Gastroesophageal sphincter (tissue), 4 donors: ENCODE results near the gene GJA3. TPM values are rescaled to one million over a fixed set of nuclear protein-coding genes. Genes with fewer than 3 reads are reported as not detected.

Source experiments
- ATAC-seq: fragments of 150-250 bp; one replicate; pipeline ENCODE4 v1.9.1; 2016; ENCODE audit warnings: mild to moderate bottlenecking, moderate library complexity
- H3K27ac ChIP-seq, 4 donors: fragments of 200-600 bp; sonication (generic) in 3 of 4; 1 replicate in 3 of 4; 2 replicates in 1 of 4; pipeline ENCODE4 v1.5.1; 2016 to 2019
- H3K27me3 ChIP-seq: fragments of 200-600 bp; sonication (generic); one replicate; pipeline ENCODE4 v1.5.1; 2019
- H3K36me3 ChIP-seq, 2 donors: fragments of 200-600 bp; sonication (generic); one replicate each; pipeline ENCODE4 v1.5.1; 2019; ENCODE audit warnings: control low read depth in 1 of 2
- H3K4me1 ChIP-seq, 3 donors: fragments of 200-600 bp; sonication (generic); 1 replicate in 2 of 3; 2 replicates in 1 of 3; pipeline ENCODE4 v1.5.1; 2016 to 2019; ENCODE audit warnings: control low read depth in 2 of 3
- H3K4me3 ChIP-seq, 2 donors: fragments of 200-600 bp; sonication (generic); one replicate each; pipeline ENCODE4 v1.5.1; 2019; ENCODE audit warnings: mild to moderate bottlenecking in 1 of 2, moderate library complexity in 1 of 2
- H3K9me3 ChIP-seq, 3 donors: fragments of 200-600 bp; sonication (generic); one replicate each; pipeline ENCODE4 v1.5.1; 2017 to 2019; ENCODE audit warnings: control low read depth in 2 of 3
- CTCF ChIP-seq, 4 experiments: fragments of 200-600 bp in 2 of 4; fragments of 450-650 bp in 2 of 4; sonication (generic) in 1 of 4; IDR thresholded peaks; one replicate each; pipeline ENCODE4 v1.5.1; 2017 to 2019; ENCODE audit warnings: antibody characterized with exemption in 4 of 4, mild to moderate bottlenecking in 2 of 4, moderate library complexity in 2 of 4
- EP300 ChIP-seq: sonication (generic); formaldehyde crosslinking; IDR thresholded peaks from one replicate; pipeline ENCODE4 v1.6.1; 2017; ENCODE audit warnings: antibody characterized with exemption, mild to moderate bottlenecking
- POLR2A ChIP-seq, 2 donors: fragments of 450-650 bp; IDR thresholded peaks; one replicate each; pipeline ENCODE4 v1.6.1; 2017; ENCODE audit warnings: antibody characterized with exemption in 2 of 2, mild to moderate bottlenecking in 2 of 2, moderate library complexity in 1 of 2
- POLR2AphosphoS5 ChIP-seq: sonication (generic); formaldehyde crosslinking; IDR thresholded peaks from one replicate; pipeline ENCODE4 v1.6.1; 2017; ENCODE audit warnings: antibody characterized with exemption
- WGBS, 2 donors: methylation state at CpG; one replicate each; pipeline ENCODE4 v1.1.5; 2018; ENCODE audit warnings: low coverage in 1 of 2; 5-methylcytosine and 5-hydroxymethylcytosine counted together
- total RNA-seq, 4 donors: library from RNA; depleted of rRNA; stranded (reverse); fragments of >200 nt; gene quantifications; one replicate each; pipeline ENCODE4 v1.1.0, GENCODE V29; 2016

Gene GJA3
- total RNA-seq, 4 donors from 2014 or later: 0.04 to 0.07 TPM; not detected in 2

DNA sequence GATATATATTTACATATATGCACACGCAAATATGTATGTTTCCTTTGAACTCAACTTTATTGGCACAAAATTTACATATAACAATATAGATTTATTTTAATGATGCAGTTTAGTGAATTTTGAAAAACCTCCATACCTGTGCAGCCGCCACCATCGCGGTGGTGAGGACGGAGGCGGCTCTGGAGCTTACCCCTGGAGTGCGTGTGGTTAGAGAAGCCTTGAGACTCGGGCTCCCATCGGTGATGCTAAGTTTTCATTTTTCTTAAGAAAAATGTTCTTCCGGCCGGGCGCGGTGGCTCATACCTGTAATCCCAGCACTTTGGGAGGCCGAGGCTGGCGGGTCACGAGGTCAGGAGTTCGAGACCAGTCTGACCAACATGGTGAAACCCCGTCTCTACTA lies 31.8 kb downstream of the GJA3 start:
- Histone ChIP-seq H3K27me3 (peaks cover 26% of the 10 kb centered on the region), H3K27ac (no peak overlapping the region), H3K4me3 (no peak overlapping the region), H3K36me3 (no peaks in the 10 kb centered on the region), H3K4me1 (peaks cover 0 to 41% (median 7%) of the 10 kb centered on the region in 3 donors), H3K9me3 (no peaks in the 10 kb centered on the region)
- ATAC-seq: no peak
- no peak for TF ChIP-seq EP300
- no peak for TF ChIP-seq POLR2A (IDR thresholded peaks at IDR 0.05)
- no peak for TF ChIP-seq POLR2AphosphoS5
- no peak for TF ChIP-seq CTCF (IDR thresholded peaks at IDR 0.05)
- 71 to 72% methylated on average over 6 to 9 of the region's 18 CpGs for WGBS, 2 donors

DNA sequence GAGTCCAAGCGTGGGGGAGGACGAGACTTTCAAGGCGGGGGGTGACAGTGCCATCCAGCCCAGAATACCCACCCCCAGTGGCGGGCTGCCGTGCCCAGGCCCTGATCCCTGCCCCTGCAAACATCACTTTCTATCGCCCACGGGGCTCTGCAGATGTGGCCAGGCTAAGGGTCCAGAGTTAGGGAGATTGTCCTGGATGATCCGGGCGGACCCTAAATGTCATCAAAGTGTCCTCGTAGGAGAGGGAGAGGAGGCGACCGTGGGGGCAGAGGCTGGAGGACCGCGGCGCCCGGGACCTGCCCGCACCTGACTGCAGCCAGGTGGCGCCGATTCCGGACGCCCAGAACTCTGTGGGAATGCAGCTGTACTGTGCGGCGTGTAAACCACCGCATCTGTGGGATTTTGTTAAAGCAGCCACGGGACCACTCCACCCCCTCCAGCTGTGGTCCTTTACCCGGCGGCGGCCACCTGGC lies 32.4 kb downstream of the GJA3 start:
- WGBS, 2 donors: no CpG with 5 or more reads among the region's 28 CpGs
- ATAC-seq: peak; percentile 1
- H3K9me3 ChIP-seq: no peaks in the 10 kb centered on the region
- no peaks in the 10 kb centered on the region for H3K36me3 ChIP-seq
- peaks cover 0 to 41% (median 7%) of the 10 kb centered on the region in 3 donors for H3K4me1 ChIP-seq
- H3K4me3 ChIP-seq: peak overlapping the region; percentile 44 to 65
- H3K27ac ChIP-seq: peak overlapping the region in 3 of 4 donors; percentile 86 to 88 (median 88)
- peaks cover 21% of the 10 kb centered on the region for H3K27me3 ChIP-seq
- TF ChIP-seq POLR2A (IDR thresholded peaks at IDR 0.05): no peak
- peak in 2 of 4 experiments; percentile 30 to 54 for TF ChIP-seq CTCF (IDR thresholded peaks at IDR 0.05)

DNA sequence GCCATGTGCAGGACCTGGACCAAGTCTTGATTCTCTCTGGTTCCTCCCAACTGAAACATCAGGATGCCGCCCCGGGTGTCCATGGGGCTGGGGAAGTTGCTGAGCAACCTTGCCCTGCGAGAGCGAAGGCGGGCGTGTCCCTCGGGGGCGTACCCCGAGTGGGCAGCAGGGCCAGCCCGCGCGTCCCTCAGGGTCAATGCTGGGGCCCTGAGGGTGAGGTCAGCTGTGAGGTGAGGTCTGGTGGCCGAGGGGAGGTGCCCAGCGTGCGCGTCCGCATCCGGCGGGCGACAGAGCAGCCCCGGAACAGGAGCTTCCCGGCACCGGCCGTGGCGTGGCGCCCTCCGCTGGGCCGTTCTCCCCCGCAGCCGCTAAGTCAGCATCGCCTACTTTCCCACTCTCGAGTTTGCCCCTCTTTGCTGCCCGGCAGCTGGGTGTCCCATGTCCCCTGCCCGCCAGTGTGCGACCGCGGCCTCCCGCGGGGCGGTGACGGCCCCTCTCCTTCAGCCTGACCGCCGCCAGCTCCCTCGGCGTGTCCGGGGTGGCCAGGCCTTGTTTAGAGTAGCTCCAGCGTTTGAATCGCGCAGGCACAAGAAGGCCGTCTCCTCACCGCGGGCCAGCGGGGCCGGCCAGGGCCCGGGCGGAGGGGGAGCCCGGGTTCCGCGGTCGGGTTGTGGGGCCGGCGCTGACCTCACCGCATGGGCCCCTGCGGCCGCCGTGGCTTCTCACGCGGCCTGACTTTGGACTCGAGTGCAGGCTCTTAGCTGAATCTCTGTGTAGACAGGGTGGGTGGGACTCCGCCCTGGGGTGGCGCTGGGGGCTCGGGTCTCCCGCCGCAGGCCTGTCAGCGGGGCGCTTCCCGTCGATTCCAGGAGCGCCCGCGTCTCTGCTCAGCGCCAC lies 33.0 kb downstream of the GJA3 start:
- WGBS, 2 donors: no CpG with 5 or more reads among the region's 82 CpGs

GRCh38 chr13:20127262-20127561 lies 33.6 kb downstream of the GJA3 start:
- H3K27me3 ChIP-seq: peaks cover 13% of the 10 kb centered on the region
- peak overlapping the region; percentile 39 to 88 (median 87) for H3K27ac ChIP-seq
- H3K4me3 ChIP-seq: peak overlapping the region; percentile 44 to 65
- H3K4me1 ChIP-seq: peaks cover 0 to 41% (median 7%) of the 10 kb centered on the region in 3 donors
- no peaks in the 10 kb centered on the region for H3K9me3 ChIP-seq
- peak; percentile 11 for ATAC-seq
- H3K36me3 ChIP-seq: no peaks in the 10 kb centered on the region
- 39% methylated on average over 6 of the region's 6 CpGs; no CpG with 5 or more reads in 1 of the 2 donors for WGBS, 2 donors
- TF ChIP-seq POLR2AphosphoS5 (no peak), EP300 (no peak), POLR2A (IDR thresholded peaks at IDR 0.05) (no peak), CTCF (IDR thresholded peaks at IDR 0.05) (no peak)

More for the DNA sequence above, 33.0 kb downstream of the GJA3 start:
- peaks cover 0 to 41% (median 7%) of the 10 kb centered on the region in 3 donors for H3K4me1 ChIP-seq
- peak; percentile 86 for ATAC-seq
- H3K27ac ChIP-seq: peak overlapping the region; percentile 39 to 88 (median 87)
- H3K36me3 ChIP-seq: no peaks in the 10 kb centered on the region
- H3K9me3 ChIP-seq: no peaks in the 10 kb centered on the region
- H3K4me3 ChIP-seq: peak overlapping the region; percentile 44 to 65
- peaks cover 14% of the 10 kb centered on the region for H3K27me3 ChIP-seq
- TF ChIP-seq POLR2AphosphoS5 (peak; percentile 41), CTCF (IDR thresholded peaks at IDR 0.05) (peak in 3 of 4 experiments; percentile 26 to 75 (median 42)), EP300 (no peak), POLR2A (IDR thresholded peaks at IDR 0.05) (peak; percentile 24 to 39)
